ENCODE results near the gene HSPBAP1.

DNA sequence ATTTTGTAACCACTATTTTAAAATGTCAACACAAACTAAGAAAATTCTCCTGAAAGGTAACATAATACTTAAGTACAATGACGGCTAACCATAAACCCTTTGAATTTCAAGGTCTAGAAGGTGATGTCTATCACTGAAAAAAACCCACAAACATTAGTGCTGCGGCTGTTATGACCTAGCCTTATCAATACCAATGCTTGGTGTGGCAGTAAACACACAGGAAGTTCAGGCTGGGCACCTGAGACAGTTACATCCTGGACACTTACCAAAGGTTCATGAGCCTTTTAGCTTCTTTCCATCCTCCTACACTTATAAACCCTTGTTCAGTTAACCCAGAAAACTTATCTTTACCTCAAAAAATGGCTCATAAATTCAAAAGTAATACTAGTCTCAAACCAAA lies 5.8 kb downstream of the HSPBAP1 start:
- TF ChIP-seq GATA2 (IDR thresholded peaks at IDR 0.05; ENCODE audit: low read depth, low read length), result no peak
- TF ChIP-seq GATA3 (IDR thresholded peaks at IDR 0.05; ENCODE audit: low read depth, low read length), result no peak
